Gastroesophageal sphincter (tissue), 4 donors: ENCODE measurements around the gene NOS1. TPM values are rescaled to one million over a fixed set of nuclear protein-coding genes. Genes with fewer than 3 reads are reported as not detected.

Experiments used
- ATAC-seq: fragments of 150-250 bp; one replicate; pipeline ENCODE4 v1.9.1; 2016; ENCODE audit warnings: mild to moderate bottlenecking, moderate library complexity
- H3K27ac ChIP-seq, 4 donors: fragments of 200-600 bp; sonication (generic) in 3 of 4; 1 replicate in 3 of 4; 2 replicates in 1 of 4; pipeline ENCODE4 v1.5.1; 2016 to 2019
- H3K27me3 ChIP-seq: fragments of 200-600 bp; sonication (generic); one replicate; pipeline ENCODE4 v1.5.1; 2019
- H3K36me3 ChIP-seq, 2 donors: fragments of 200-600 bp; sonication (generic); one replicate each; pipeline ENCODE4 v1.5.1; 2019; ENCODE audit warnings: control low read depth in 1 of 2
- H3K4me1 ChIP-seq, 3 donors: fragments of 200-600 bp; sonication (generic); 1 replicate in 2 of 3; 2 replicates in 1 of 3; pipeline ENCODE4 v1.5.1; 2016 to 2019; ENCODE audit warnings: control low read depth in 2 of 3
- H3K4me3 ChIP-seq, 2 donors: fragments of 200-600 bp; sonication (generic); one replicate each; pipeline ENCODE4 v1.5.1; 2019; ENCODE audit warnings: mild to moderate bottlenecking in 1 of 2, moderate library complexity in 1 of 2
- H3K9me3 ChIP-seq, 3 donors: fragments of 200-600 bp; sonication (generic); one replicate each; pipeline ENCODE4 v1.5.1; 2017 to 2019; ENCODE audit warnings: control low read depth in 2 of 3
- CTCF ChIP-seq, 4 experiments: fragments of 200-600 bp in 2 of 4; fragments of 450-650 bp in 2 of 4; sonication (generic) in 1 of 4; IDR thresholded peaks; one replicate each; pipeline ENCODE4 v1.5.1; 2017 to 2019; ENCODE audit warnings: antibody characterized with exemption in 4 of 4, mild to moderate bottlenecking in 2 of 4, moderate library complexity in 2 of 4
- EP300 ChIP-seq: sonication (generic); formaldehyde crosslinking; IDR thresholded peaks from one replicate; pipeline ENCODE4 v1.6.1; 2017; ENCODE audit warnings: antibody characterized with exemption, mild to moderate bottlenecking
- POLR2A ChIP-seq, 2 donors: fragments of 450-650 bp; IDR thresholded peaks; one replicate each; pipeline ENCODE4 v1.6.1; 2017; ENCODE audit warnings: antibody characterized with exemption in 2 of 2, mild to moderate bottlenecking in 2 of 2, moderate library complexity in 1 of 2
- POLR2AphosphoS5 ChIP-seq: sonication (generic); formaldehyde crosslinking; IDR thresholded peaks from one replicate; pipeline ENCODE4 v1.6.1; 2017; ENCODE audit warnings: antibody characterized with exemption
- WGBS, 2 donors: methylation state at CpG; one replicate each; pipeline ENCODE4 v1.1.5; 2018; ENCODE audit warnings: low coverage in 1 of 2; 5-methylcytosine and 5-hydroxymethylcytosine counted together
- total RNA-seq, 4 donors: library from RNA; depleted of rRNA; stranded (reverse); fragments of >200 nt; gene quantifications; one replicate each; pipeline ENCODE4 v1.1.0, GENCODE V29; 2016

The NOS1 gene
- total RNA-seq, 4 donors from 2014 or later: 0.62 to 1.8 (median 1.4) TPM

- H3K27ac ChIP-seq: no peak overlapping the region
- peaks cover 31% of the 10 kb centered on the region for H3K27me3 ChIP-seq
- H3K36me3 ChIP-seq: no peaks in the 10 kb centered on the region
- H3K9me3 ChIP-seq: peaks cover 0 to 7% (median 0%) of the 10 kb centered on the region in 3 donors
- no peaks in the 10 kb centered on the region for H3K4me1 ChIP-seq
- no peak for TF ChIP-seq POLR2AphosphoS5
- no peak for TF ChIP-seq CTCF (IDR thresholded peaks at IDR 0.05)
- no peak for TF ChIP-seq EP300
- TF ChIP-seq POLR2A (IDR thresholded peaks at IDR 0.05): no peak
- ATAC-seq: no peak
- no peak overlapping the region for H3K4me3 ChIP-seq
- WGBS, 2 donors: 34 to 38% methylated on average over 2 of the region's 2 CpGs
Measured at GRCh38 chr12:117342682-117343081, 18.7 kb downstream of the NOS1 start.

GRCh38 chr12:117342247-117342646, 19.2 kb downstream of the NOS1 start:
- no peak for TF ChIP-seq POLR2A (IDR thresholded peaks at IDR 0.05)
- no peak for TF ChIP-seq CTCF (IDR thresholded peaks at IDR 0.05)
- TF ChIP-seq EP300: no peak
- TF ChIP-seq POLR2AphosphoS5: no peak
- no peak for ATAC-seq
- Histone ChIP-seq H3K27ac (no peak overlapping the region), H3K9me3 (peaks cover 0 to 7% (median 0%) of the 10 kb centered on the region in 3 donors), H3K4me1 (no peaks in the 10 kb centered on the region), H3K27me3 (peaks cover 30% of the 10 kb centered on the region), H3K4me3 (no peak overlapping the region), H3K36me3 (no peaks in the 10 kb centered on the region)
- WGBS, 2 donors: 83% methylated on average over 4 of the region's 4 CpGs

- ATAC-seq: no peak
- Histone ChIP-seq H3K4me3 (no peak overlapping the region), H3K36me3 (no peaks in the 10 kb centered on the region), H3K4me1 (peaks cover 0 to 14% (median 0%) of the 10 kb centered on the region in 3 donors), H3K27me3 (peaks cover 35% of the 10 kb centered on the region), H3K27ac (no peak overlapping the region), H3K9me3 (peaks cover 0 to 7% (median 0%) of the 10 kb centered on the region in 3 donors)
- TF ChIP-seq POLR2A (IDR thresholded peaks at IDR 0.05): no peak
- no peak for TF ChIP-seq CTCF (IDR thresholded peaks at IDR 0.05)
- TF ChIP-seq POLR2AphosphoS5: no peak
- no peak for TF ChIP-seq EP300
- WGBS, 2 donors: 31 to 40% methylated on average over 3 to 4 of the region's 4 CpGs
Measured at GRCh38 chr12:117339104-117339503, 22.3 kb downstream of the NOS1 start.

DNA sequence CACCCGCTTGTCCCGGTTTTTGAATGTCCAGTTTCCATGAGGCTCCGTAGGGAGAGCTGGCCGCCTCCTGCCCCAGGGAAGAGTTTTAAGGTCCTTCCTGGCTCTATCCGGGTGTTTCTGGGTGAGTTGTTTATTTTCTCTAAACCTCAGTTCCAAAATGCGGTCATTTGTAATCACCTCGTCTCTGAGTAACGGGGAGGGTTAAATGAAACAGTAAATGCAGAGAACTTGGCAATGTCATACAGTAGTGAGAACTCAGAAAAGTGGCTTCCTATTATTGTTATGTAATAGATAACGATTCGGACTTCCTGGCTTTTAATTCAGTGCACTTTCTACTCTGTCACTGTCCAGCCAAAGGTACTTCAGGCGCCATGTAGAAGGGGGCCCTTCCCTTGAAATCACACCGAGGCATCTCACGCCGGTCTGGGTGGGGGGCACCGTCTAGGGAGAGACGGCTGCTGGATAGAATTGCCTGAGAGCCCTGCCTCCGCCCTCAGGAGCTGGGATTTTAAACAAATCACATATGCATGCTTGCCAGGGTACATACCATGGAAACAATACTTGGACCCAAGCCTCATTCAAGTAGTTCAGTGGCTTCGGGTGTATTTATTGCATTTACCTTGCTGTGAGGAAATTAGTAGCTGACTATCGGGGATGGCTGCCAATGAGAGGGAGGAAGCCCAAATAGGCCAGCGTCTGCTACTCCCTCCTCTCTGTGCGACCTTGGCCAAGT, 26.4 kb downstream of the NOS1 start:
- Histone ChIP-seq H3K9me3 (no peaks in the 10 kb centered on the region), H3K36me3 (no peaks in the 10 kb centered on the region), H3K4me1 (peaks cover 0 to 22% (median 4%) of the 10 kb centered on the region in 3 donors), H3K27me3 (peaks cover 70% of the 10 kb centered on the region), H3K4me3 (peak overlapping the region in 1 of 2 donors; percentile 31), H3K27ac (peak overlapping the region in 1 of 4 donors; percentile 8)
- no peak for ATAC-seq
- TF ChIP-seq EP300 (no peak), POLR2A (IDR thresholded peaks at IDR 0.05) (no peak)
- WGBS, 2 donors: 8 to 9% methylated on average over 10 to 14 of the region's 21 CpGs

DNA sequence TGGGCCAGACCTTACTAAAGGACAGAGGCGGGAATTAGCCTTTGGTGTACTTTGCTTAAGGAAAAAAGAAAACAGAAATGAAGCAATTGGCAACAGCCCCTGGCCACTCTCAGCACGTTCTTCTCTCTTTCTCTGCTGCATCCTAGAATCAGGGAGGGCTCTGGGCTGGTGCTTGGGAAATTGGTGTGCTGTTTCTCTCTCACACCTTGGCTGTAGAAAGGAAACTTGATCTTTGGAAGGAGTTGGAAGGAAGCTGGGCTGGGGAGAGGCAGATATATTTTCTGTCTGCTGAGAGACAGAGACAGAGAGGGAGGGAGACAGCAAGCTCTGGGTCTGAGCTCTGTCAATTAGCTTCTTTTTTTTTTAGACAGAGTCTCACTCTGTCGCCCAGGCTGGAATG, 27.4 kb downstream of the NOS1 start:
- Histone ChIP-seq H3K4me3 (no peak overlapping the region), H3K9me3 (no peaks in the 10 kb centered on the region), H3K36me3 (no peaks in the 10 kb centered on the region), H3K4me1 (peaks cover 0 to 22% (median 4%) of the 10 kb centered on the region in 3 donors), H3K27me3 (peaks cover 79% of the 10 kb centered on the region), H3K27ac (no peak overlapping the region)
- WGBS, 2 donors: 30% methylated on average over 2 of the region's 3 CpGs; no CpG with 5 or more reads in 1 of the 2 donors
- no peak for TF ChIP-seq POLR2AphosphoS5
- no peak for TF ChIP-seq EP300
- TF ChIP-seq CTCF (IDR thresholded peaks at IDR 0.05): no peak
- TF ChIP-seq POLR2A (IDR thresholded peaks at IDR 0.05): no peak
- no peak for ATAC-seq
